ENCODE measurements around the gene ANKLE1. TPM values are rescaled to one million over a fixed set of nuclear protein-coding genes. Genes with fewer than 3 reads are reported as not detected.

The ANKLE1 gene
- total and polyA plus RNA-seq, 2 donors (not counting 1 experiment from before 2014, with no cell fraction given) = 0.08 to 0.17 TPM

- Histone ChIP-seq H3K36me3 (ENCODE audit: control insufficient read depth, insufficient read depth, low read length) (no peaks in the 10 kb centered on the region), H4K20me1 (ENCODE audit: control insufficient read depth, extremely low read depth, insufficient read depth, low read length) (no peaks in the 10 kb centered on the region), H3K4me3 (replicated peaks in 1 of 4; ENCODE audit: control extremely low read depth in 1 of 4, insufficient read depth in 1 of 4, low read depth in 3 of 4, low read length in 4 of 4) (no peak overlapping the region), H3K4me2 (ENCODE audit: extremely low read depth, insufficient read depth, low read length) (no peak overlapping the region), H3K4me1 (ENCODE audit: control insufficient read depth, extremely low read depth, insufficient read depth, low read length) (no peaks in the 10 kb centered on the region), H2AFZ (ENCODE audit: low read length) (no peak overlapping the region), H3K79me2 (ENCODE audit: control insufficient read depth, insufficient read depth, low read length) (no peaks in the 10 kb centered on the region), H3K9ac (ENCODE audit: insufficient read depth, low read length) (no peak overlapping the region), H3K27me3 (ENCODE audit: control insufficient read depth, insufficient read depth, low read length) (no peaks in the 10 kb centered on the region), H3K9me3 (ENCODE audit: control insufficient read depth, insufficient read depth, low read depth, low read length) (no peaks in the 10 kb centered on the region), H3K27ac (ENCODE audit: insufficient read depth, low read length) (no peak overlapping the region)
- DNase-seq (ENCODE audit: low read depth in 2 of 2) = no peak
- no peak for TF ChIP-seq CTCF (conservative IDR thresholded peaks at IDR 0.05 in 1 of 2, IDR thresholded peaks at IDR 0.05 in 1 of 2; ENCODE audit: low read depth in 1 of 2, low read length in 2 of 2)
- TF ChIP-seq EZH2 (IDR thresholded peaks at IDR 0.05; ENCODE audit: low read length, missing control alignments) = no peak
Observed at GRCh38 chr19:17283504-17283996, 1.8 kb downstream of the ANKLE1 start.

- no peaks in the 10 kb centered on the region for H4K20me1 ChIP-seq (ENCODE audit: control insufficient read depth, extremely low read depth, insufficient read depth, low read length)
- H3K27ac ChIP-seq (ENCODE audit: insufficient read depth, low read length) = no peak overlapping the region
- no peaks in the 10 kb centered on the region for H3K9me3 ChIP-seq (ENCODE audit: control insufficient read depth, insufficient read depth, low read depth, low read length)
- H3K27me3 ChIP-seq (ENCODE audit: control insufficient read depth, insufficient read depth, low read length) = no peaks in the 10 kb centered on the region
- no peak overlapping the region for H2AFZ ChIP-seq (ENCODE audit: low read length)
- DNase-seq (ENCODE audit: low read depth in 2 of 2) = no peak
- H3K9ac ChIP-seq (ENCODE audit: insufficient read depth, low read length) = no peak overlapping the region
- H3K79me2 ChIP-seq (ENCODE audit: control insufficient read depth, insufficient read depth, low read length) = no peaks in the 10 kb centered on the region
- no peak for TF ChIP-seq EZH2 (IDR thresholded peaks at IDR 0.05; ENCODE audit: low read length, missing control alignments)
- no peak for TF ChIP-seq CTCF (conservative IDR thresholded peaks at IDR 0.05 in 1 of 2, IDR thresholded peaks at IDR 0.05 in 1 of 2; ENCODE audit: low read depth in 1 of 2, low read length in 2 of 2)
- no peaks in the 10 kb centered on the region for H3K4me1 ChIP-seq (ENCODE audit: control insufficient read depth, extremely low read depth, insufficient read depth, low read length)
- H3K4me3 ChIP-seq (replicated peaks in 1 of 4; ENCODE audit: control extremely low read depth in 1 of 4, insufficient read depth in 1 of 4, low read depth in 3 of 4, low read length in 4 of 4) = no peak overlapping the region
- no peaks in the 10 kb centered on the region for H3K36me3 ChIP-seq (ENCODE audit: control insufficient read depth, insufficient read depth, low read length)
- H3K4me2 ChIP-seq (ENCODE audit: extremely low read depth, insufficient read depth, low read length) = no peak overlapping the region
Observed at GRCh38 chr19:17285415-17286135, 3.9 kb downstream of the ANKLE1 start.

GRCh38 chr19:17286263-17286662, 4.6 kb downstream of the ANKLE1 start:
- no peaks in the 10 kb centered on the region for H3K36me3 ChIP-seq (ENCODE audit: control insufficient read depth, insufficient read depth, low read length)

More at GRCh38 chr19:17286263-17286662, 4.6 kb downstream of the ANKLE1 start:
- no peak overlapping the region for H3K9ac ChIP-seq (ENCODE audit: insufficient read depth, low read length)
- no peaks in the 10 kb centered on the region for H4K20me1 ChIP-seq (ENCODE audit: control insufficient read depth, extremely low read depth, insufficient read depth, low read length)
- H3K79me2 ChIP-seq (ENCODE audit: control insufficient read depth, insufficient read depth, low read length) = no peaks in the 10 kb centered on the region
- H3K27me3 ChIP-seq (ENCODE audit: control insufficient read depth, insufficient read depth, low read length) = no peaks in the 10 kb centered on the region
- TF ChIP-seq EZH2 (IDR thresholded peaks at IDR 0.05; ENCODE audit: low read length, missing control alignments) (no peak), CTCF (conservative IDR thresholded peaks at IDR 0.05 in 1 of 2, IDR thresholded peaks at IDR 0.05 in 1 of 2; ENCODE audit: low read depth in 1 of 2, low read length in 2 of 2) (no peak)
- H3K9me3 ChIP-seq (ENCODE audit: control insufficient read depth, insufficient read depth, low read depth, low read length) = no peaks in the 10 kb centered on the region
- H2AFZ ChIP-seq (ENCODE audit: low read length) = no peak overlapping the region
- no peak overlapping the region for H3K27ac ChIP-seq (ENCODE audit: insufficient read depth, low read length)
- H3K4me1 ChIP-seq (ENCODE audit: control insufficient read depth, extremely low read depth, insufficient read depth, low read length) = no peaks in the 10 kb centered on the region
- no peak overlapping the region for H3K4me2 ChIP-seq (ENCODE audit: extremely low read depth, insufficient read depth, low read length)
- no peak for DNase-seq (ENCODE audit: low read depth in 2 of 2)
- no peak overlapping the region for H3K4me3 ChIP-seq (replicated peaks in 1 of 4; ENCODE audit: control extremely low read depth in 1 of 4, insufficient read depth in 1 of 4, low read depth in 3 of 4, low read length in 4 of 4)

Data from fibroblast of lung (primary cell).